ENCODE data around the gene ZNF747.
"Not testable (repeated sequence)": the region's sequence is repeated elsewhere in the genome, so short reads cannot be mapped to it uniquely, and the experiment has no call there.

ZNF747 gene

GRCh38 chr16:30523768-30524574, 10.7 kb downstream of the ZNF747 start:
- TF ChIP-seq CTCF (conservative IDR thresholded peaks at IDR 0.05; ENCODE audit: low read depth, low read length), result no peak
- DNase-seq (ENCODE audit: low read depth), result no peak
- no peak overlapping the region for H3K4me3 ChIP-seq (ENCODE audit: low read length)

- not testable (repeated sequence) for DNase-seq (ENCODE audit: low read depth)
Measured at GRCh38 chr16:30522702-30523463, 11.8 kb downstream of the ZNF747 start.

DNA sequence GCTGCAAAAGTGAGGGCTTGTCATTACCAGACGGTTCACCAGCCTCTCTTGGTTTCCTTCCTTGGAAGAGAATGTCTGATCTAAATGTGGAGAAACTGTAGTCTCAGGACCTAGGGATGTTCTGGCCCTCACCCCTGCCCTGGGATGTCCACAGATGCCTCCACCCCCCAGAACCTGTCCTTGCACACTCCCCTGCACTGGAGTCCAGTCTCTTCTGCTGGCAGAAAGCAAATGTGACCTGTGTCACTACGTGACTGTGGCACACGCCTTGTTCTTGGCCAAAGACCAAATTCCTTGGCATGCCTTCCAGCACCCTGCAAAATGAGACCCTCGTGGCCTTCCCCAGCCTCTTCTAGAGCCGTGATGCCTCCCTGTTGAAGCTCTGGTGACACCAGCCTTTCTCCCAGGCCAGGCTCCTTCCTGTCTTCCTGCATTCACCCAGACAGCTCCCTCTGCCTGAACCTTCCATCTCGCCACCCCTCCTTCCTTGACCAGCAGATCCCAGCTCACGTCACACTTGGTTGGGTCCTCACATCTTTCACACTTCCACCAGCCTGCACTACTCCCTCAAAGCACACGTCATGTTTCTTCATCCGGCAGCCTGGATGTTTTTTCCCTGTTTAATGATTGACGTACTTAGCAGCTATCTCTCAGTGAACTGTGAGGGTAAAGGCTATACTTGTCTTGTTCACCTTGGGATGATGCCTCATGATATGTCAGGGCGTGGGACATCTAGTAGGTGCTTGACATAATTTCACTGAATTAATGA, 12.6 kb downstream of the ZNF747 start:
- H3K4me3 ChIP-seq (ENCODE audit: low read length), result no peak overlapping the region
- no peak for TF ChIP-seq CTCF (conservative IDR thresholded peaks at IDR 0.05; ENCODE audit: low read depth, low read length)
- DNase-seq (ENCODE audit: low read depth), result no peak

More at GRCh38 chr16:30522702-30523463, 11.8 kb downstream of the ZNF747 start:
- H3K4me3 ChIP-seq (ENCODE audit: low read length), result not testable (repeated sequence)

GRCh38 chr16:30521476-30521872, 13.2 kb downstream of the ZNF747 start:
- TF ChIP-seq CTCF (conservative IDR thresholded peaks at IDR 0.05; ENCODE audit: low read depth, low read length), result no peak
- DNase-seq (ENCODE audit: low read depth), result no peak
- H3K4me3 ChIP-seq (ENCODE audit: low read length), result no peak overlapping the region

DNA sequence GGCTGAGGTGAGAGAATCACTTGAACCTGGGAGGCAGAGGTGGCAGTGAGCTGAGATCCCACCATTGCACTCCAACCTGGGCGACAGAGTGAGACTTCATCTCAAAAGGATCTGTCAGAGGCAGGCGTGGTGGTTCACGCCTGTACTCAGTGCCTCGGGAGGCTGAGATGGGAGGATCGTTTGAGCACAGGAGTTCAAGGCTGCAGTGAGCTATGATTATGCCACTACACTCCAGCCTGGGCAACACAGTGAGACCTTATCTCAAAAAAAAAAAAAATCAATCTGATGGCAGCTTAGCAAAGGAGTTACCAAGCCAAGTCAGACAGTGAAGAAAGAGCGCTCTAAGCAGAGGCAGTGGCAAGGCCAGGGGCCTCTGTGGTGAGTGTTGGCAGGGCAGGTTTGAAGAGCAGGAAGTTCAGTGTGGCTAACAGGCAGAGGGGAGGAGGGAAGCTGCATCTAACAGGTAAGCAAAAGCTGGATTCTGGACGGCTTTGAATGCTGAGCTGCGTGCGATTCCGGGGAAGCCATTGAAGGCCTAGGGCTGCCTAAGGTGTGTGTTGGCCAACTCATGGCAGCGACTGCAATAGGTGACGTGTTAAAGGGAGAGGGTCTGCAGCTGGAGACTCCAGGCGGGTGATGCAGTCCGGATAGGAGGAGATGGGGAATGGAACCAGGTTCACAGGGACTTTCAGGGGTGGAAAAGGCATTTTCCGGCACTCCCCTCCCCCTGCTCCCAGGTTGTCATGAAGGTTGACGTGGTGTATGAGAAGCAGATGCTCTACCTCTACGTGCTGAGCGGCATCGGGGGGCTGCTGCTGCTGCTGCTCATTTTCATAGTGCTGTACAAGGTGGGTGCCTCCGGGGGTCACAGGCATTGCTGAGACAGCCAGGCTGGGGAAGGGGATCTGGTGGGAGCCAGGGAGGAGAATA, 15.3 kb downstream of the ZNF747 start:
- no peak for DNase-seq (ENCODE audit: low read depth)
- TF ChIP-seq CTCF (conservative IDR thresholded peaks at IDR 0.05; ENCODE audit: low read depth, low read length), result no peak
- H3K4me3 ChIP-seq (ENCODE audit: low read length), result no peak overlapping the region

- H3K4me3 ChIP-seq (ENCODE audit: low read length), result no peak overlapping the region
- TF ChIP-seq CTCF (conservative IDR thresholded peaks at IDR 0.05; ENCODE audit: low read depth, low read length), result no peak
Measured at GRCh38 chr16:30518552-30518951, 16.1 kb downstream of the ZNF747 start.

More at GRCh38 chr16:30518552-30518951, 16.1 kb downstream of the ZNF747 start:
- no peak for DNase-seq (ENCODE audit: low read depth)
